WTC11 (cell line): ENCODE data around the gene GABRA4. TPM values are rescaled to one million over a fixed set of nuclear protein-coding genes. Genes with fewer than 3 reads are reported as not detected.

Experiments used
- ATAC-seq: fragments of 200-7000 bp; cut with Tn5 transposase; 2 replicates; pipeline ENCODE4 v1.10.0; 2021; ENCODE audit warnings: mild to moderate bottlenecking, moderate library complexity
- CTCF ChIA-PET: fragments of 300-600 bp; sonication (Branson Sonifier 250); formaldehyde crosslinking; loops from one replicate; lab custom pipeline; 2021; ENCODE audit warnings: antibody characterized with exemption; lab: Charles Lee
- POLR2A ChIA-PET: fragments of 350-600 bp; sonication (Branson Sonifier 250); formaldehyde crosslinking; loops from one replicate; lab custom pipeline; 2021; ENCODE audit warnings: antibody characterized with exemption; lab: Charles Lee
- DNase-seq: peaks from one replicate; pipeline ENCODE4 v3.0.0; 2021; ENCODE audit warnings: low spot score
- H3K27ac Mint-ChIP-seq: 2 replicates; pipeline ENCODE4 v1.8.0; 2021; ENCODE audit warnings: mixed read lengths
- H3K27me3 Mint-ChIP-seq: 2 replicates; pipeline ENCODE4 v1.8.0; 2021; ENCODE audit warnings: low read depth, mild to moderate bottlenecking, moderate library complexity, mixed read lengths
- H3K36me3 Mint-ChIP-seq: 2 replicates; pipeline ENCODE4 v1.8.0; 2021; ENCODE audit warnings: mixed read lengths
- H3K4me1 Mint-ChIP-seq: 2 replicates; pipeline ENCODE4 v1.8.0; 2022; ENCODE audit warnings: mixed read lengths
- H3K4me3 Mint-ChIP-seq: 2 replicates; pipeline ENCODE4 v1.8.0; 2021; ENCODE audit warnings: mild to moderate bottlenecking, moderate library complexity, mixed read lengths
- H3K9me3 Mint-ChIP-seq: 2 replicates; pipeline ENCODE4 v1.8.0; 2021; ENCODE audit warnings: mixed read lengths
- ARID4B ChIP-seq: sonication (generic); formaldehyde crosslinking; IDR thresholded peaks from 2 replicates; pipeline ENCODE4 v1.8.0; 2023; ENCODE audit warnings: missing genetic modification reagents, mild to moderate bottlenecking, borderline replicate concordance
- CREB1 ChIP-seq: sonication (generic); formaldehyde crosslinking; IDR thresholded peaks from 2 replicates; pipeline ENCODE4 v1.8.0; 2023; ENCODE audit warnings: mild to moderate bottlenecking, missing genetic modification reagents
- EMX1 ChIP-seq: fragments of 250-450 bp; sonication (Bioruptor Pico); IDR thresholded peaks from 2 replicates; pipeline ENCODE4 v1.8.0; 2021; ENCODE audit warnings: mild to moderate bottlenecking
- ERG ChIP-seq: fragments of 250-450 bp; sonication (Bioruptor Pico); IDR thresholded peaks from 2 replicates; pipeline ENCODE4 v1.8.0; 2021; ENCODE audit warnings: mild to moderate bottlenecking
- GTF2I ChIP-seq: fragments of 250-450 bp; sonication (Bioruptor Pico); conservative IDR thresholded peaks from 2 replicates; pipeline ENCODE4 v1.4.0; 2021; ENCODE audit warnings: mild to moderate bottlenecking
- JAZF1 ChIP-seq: fragments of 250-450 bp; sonication (Bioruptor Pico); IDR thresholded peaks from 2 replicates; pipeline ENCODE4 v1.9.0; 2021; ENCODE audit warnings: moderate library complexity, mild to moderate bottlenecking, inconsistent platforms
- MXD4 ChIP-seq: fragments of 250-450 bp; sonication (Bioruptor Pico); IDR thresholded peaks from 2 replicates; pipeline ENCODE4 v1.8.0; 2021; ENCODE audit warnings: mild to moderate bottlenecking, moderate library complexity, borderline replicate concordance
- NFE2L1 ChIP-seq: sonication (generic); formaldehyde crosslinking; IDR thresholded peaks from 2 replicates; pipeline ENCODE4 v1.8.1; 2023; ENCODE audit warnings: missing genetic modification reagents
- NFYB ChIP-seq: sonication (generic); formaldehyde crosslinking; conservative IDR thresholded peaks from 2 replicates; pipeline ENCODE4 v1.8.0; 2022; ENCODE audit warnings: low read depth, missing genetic modification reagents
- PREB ChIP-seq: sonication (generic); formaldehyde crosslinking; IDR thresholded peaks from 2 replicates; pipeline ENCODE4 v1.8.1; 2022; ENCODE audit warnings: mild to moderate bottlenecking, missing genetic modification reagents, moderate library complexity, borderline replicate concordance
- TEAD4 ChIP-seq: sonication (generic); formaldehyde crosslinking; IDR thresholded peaks from 2 replicates; pipeline ENCODE4 v1.8.0; 2022; ENCODE audit warnings: mild to moderate bottlenecking, missing genetic modification reagents
- ZMAT4 ChIP-seq: fragments of 250-450 bp; sonication (Bioruptor Pico); IDR thresholded peaks from 2 replicates; pipeline ENCODE4 v1.9.0; 2021; ENCODE audit warnings: mild to moderate bottlenecking
- ZNF121 ChIP-seq: sonication (generic); formaldehyde crosslinking; IDR thresholded peaks from 2 replicates; pipeline ENCODE4 v1.8.0; 2023; ENCODE audit warnings: missing genetic modification reagents
- ZNF219 ChIP-seq: sonication (generic); formaldehyde crosslinking; IDR thresholded peaks from 2 replicates; pipeline ENCODE4 v1.8.0; 2023; ENCODE audit warnings: missing genetic modification reagents, mild to moderate bottlenecking, borderline replicate concordance
- ZNF232 ChIP-seq: sonication (generic); formaldehyde crosslinking; IDR thresholded peaks from 2 replicates; pipeline ENCODE4 v1.8.0; 2022; ENCODE audit warnings: mild to moderate bottlenecking, missing genetic modification reagents
- total RNA-seq: library from RNA; stranded (reverse); gene quantifications from 3 replicates; pipeline ENCODE4 v1.2.3, GENCODE V29; 2021
- TF ChIP-seq, protein P1 (sequence below): sonication (generic); formaldehyde crosslinking; IDR thresholded peaks from 2 replicates; pipeline ENCODE4 v1.8.1; 2023; ENCODE audit warnings: mild to moderate bottlenecking, moderate library complexity, missing genetic modification reagents
- TF ChIP-seq, protein P2 (sequence below): sonication (generic); formaldehyde crosslinking; IDR thresholded peaks from 2 replicates; pipeline ENCODE4 v1.8.0; 2022; ENCODE audit warnings: missing genetic modification reagents
- TF ChIP-seq, protein P3 (sequence below): sonication (generic); formaldehyde crosslinking; IDR thresholded peaks from 2 replicates; pipeline ENCODE4 v1.8.0; 2022; ENCODE audit warnings: mild to moderate bottlenecking, missing genetic modification reagents
- TF ChIP-seq, protein P4 (sequence below): sonication (generic); formaldehyde crosslinking; IDR thresholded peaks from 2 replicates; pipeline ENCODE4 v1.8.1; 2023; ENCODE audit warnings: mild to moderate bottlenecking, missing genetic modification reagents, moderate library complexity

Gene GABRA4
- total RNA-seq, 1 experiment from 2014 or later: 0.20 TPM

DNA sequence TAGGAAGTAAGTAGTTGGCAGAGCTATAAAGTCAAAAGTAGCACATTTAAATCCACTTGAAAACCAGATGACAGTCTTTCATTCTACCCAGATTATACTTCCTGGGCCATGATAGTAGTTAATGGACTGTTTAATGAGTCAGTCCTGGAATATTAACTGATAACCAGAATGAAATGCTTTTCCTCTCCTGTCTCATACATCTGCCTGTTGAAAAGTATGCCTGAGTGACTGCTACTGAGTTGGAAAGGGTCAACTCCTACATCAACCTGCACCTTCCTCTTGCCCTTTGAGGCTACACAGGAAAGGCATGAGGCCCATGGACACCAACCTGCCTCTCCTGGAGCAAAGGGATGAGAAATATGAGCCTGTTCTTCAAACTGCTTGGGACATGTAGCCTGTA is 48.3 kb downstream of the GABRA4 start:
- TF ChIP-seq TEAD4 (CRISPR knock-in tag) (no peak), GTF2I (no peak), ZNF232 (CRISPR knock-in tag) (no peak), ZNF219 (CRISPR knock-in tag) (no peak), ZNF121 (CRISPR knock-in tag) (no peak), JAZF1 (no peak)
- TF ChIP-seq, protein P1, sequence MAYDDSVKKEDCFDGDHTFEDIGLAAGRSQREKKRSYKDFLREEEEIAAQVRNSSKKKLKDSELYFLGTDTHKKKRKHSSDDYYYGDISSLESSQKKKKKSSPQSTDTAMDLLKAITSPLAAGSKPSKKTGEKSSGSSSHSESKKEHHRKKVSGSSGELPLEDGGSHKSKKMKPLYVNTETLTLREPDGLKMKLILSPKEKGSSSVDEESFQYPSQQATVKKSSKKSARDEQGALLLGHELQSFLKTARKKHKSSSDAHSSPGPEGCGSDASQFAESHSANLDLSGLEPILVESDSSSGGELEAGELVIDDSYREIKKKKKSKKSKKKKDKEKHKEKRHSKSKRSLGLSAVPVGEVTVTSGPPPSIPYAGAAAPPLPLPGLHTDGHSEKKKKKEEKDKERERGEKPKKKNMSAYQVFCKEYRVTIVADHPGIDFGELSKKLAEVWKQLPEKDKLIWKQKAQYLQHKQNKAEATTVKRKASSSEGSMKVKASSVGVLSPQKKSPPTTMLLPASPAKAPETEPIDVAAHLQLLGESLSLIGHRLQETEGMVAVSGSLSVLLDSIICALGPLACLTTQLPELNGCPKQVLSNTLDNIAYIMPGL: no peak
- H3K9me3 Mint-ChIP-seq: no peaks in the 10 kb centered on the region
- no peaks in the 10 kb centered on the region for H3K27me3 Mint-ChIP-seq
- H3K27ac Mint-ChIP-seq: no peak overlapping the region
- ChIA-PET CTCF (no interaction called here), POLR2A (no interaction called here)
- no peak for DNase-seq
- H3K4me3 Mint-ChIP-seq: no peak overlapping the region
- ATAC-seq: no peak
- H3K4me1 Mint-ChIP-seq: no peaks in the 10 kb centered on the region
- H3K36me3 Mint-ChIP-seq: no peaks in the 10 kb centered on the region

- H3K27ac Mint-ChIP-seq: no peak overlapping the region
- H3K4me3 Mint-ChIP-seq: no peak overlapping the region
- H3K36me3 Mint-ChIP-seq: no peaks in the 10 kb centered on the region
- ATAC-seq (no peak), DNase-seq (no peak)
- H3K9me3 Mint-ChIP-seq: no peaks in the 10 kb centered on the region
- H3K27me3 Mint-ChIP-seq: no peaks in the 10 kb centered on the region
- POLR2A ChIA-PET: no interaction called here
- no peaks in the 10 kb centered on the region for H3K4me1 Mint-ChIP-seq
- TF ChIP-seq MXD4 (no peak), ARID4B (CRISPR knock-in tag) (no peak), EMX1 (CRISPR knock-in tag) (no peak), PREB (CRISPR knock-in tag) (no peak), NFYB (CRISPR knock-in tag) (no peak), ERG (CRISPR knock-in tag) (no peak), CREB1 (CRISPR knock-in tag) (no peak), GTF2I (no peak), NFE2L1 (CRISPR knock-in tag) (no peak), ZMAT4 (no peak)
- TF ChIP-seq, protein P2, sequence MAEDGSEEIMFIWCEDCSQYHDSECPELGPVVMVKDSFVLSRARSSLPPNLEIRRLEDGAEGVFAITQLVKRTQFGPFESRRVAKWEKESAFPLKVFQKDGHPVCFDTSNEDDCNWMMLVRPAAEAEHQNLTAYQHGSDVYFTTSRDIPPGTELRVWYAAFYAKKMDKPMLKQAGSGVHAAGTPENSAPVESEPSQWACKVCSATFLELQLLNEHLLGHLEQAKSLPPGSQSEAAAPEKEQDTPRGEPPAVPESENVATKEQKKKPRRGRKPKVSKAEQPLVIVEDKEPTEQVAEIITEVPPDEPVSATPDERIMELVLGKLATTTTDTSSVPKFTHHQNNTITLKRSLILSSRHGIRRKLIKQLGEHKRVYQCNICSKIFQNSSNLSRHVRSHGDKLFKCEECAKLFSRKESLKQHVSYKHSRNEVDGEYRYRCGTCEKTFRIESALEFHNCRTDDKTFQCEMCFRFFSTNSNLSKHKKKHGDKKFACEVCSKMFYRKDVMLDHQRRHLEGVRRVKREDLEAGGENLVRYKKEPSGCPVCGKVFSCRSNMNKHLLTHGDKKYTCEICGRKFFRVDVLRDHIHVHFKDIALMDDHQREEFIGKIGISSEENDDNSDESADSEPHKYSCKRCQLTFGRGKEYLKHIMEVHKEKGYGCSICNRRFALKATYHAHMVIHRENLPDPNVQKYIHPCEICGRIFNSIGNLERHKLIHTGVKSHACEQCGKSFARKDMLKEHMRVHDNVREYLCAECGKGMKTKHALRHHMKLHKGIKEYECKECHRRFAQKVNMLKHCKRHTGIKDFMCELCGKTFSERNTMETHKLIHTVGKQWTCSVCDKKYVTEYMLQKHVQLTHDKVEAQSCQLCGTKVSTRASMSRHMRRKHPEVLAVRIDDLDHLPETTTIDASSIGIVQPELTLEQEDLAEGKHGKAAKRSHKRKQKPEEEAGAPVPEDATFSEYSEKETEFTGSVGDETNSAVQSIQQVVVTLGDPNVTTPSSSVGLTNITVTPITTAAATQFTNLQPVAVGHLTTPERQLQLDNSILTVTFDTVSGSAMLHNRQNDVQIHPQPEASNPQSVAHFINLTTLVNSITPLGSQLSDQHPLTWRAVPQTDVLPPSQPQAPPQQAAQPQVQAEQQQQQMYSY: no peak
- TF ChIP-seq, protein P3, sequence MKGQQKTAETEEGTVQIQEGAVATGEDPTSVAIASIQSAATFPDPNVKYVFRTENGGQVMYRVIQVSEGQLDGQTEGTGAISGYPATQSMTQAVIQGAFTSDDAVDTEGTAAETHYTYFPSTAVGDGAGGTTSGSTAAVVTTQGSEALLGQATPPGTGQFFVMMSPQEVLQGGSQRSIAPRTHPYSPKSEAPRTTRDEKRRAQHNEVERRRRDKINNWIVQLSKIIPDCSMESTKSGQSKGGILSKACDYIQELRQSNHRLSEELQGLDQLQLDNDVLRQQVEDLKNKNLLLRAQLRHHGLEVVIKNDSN (CRISPR knock-in tag): no peak
- TF ChIP-seq, protein P4, sequence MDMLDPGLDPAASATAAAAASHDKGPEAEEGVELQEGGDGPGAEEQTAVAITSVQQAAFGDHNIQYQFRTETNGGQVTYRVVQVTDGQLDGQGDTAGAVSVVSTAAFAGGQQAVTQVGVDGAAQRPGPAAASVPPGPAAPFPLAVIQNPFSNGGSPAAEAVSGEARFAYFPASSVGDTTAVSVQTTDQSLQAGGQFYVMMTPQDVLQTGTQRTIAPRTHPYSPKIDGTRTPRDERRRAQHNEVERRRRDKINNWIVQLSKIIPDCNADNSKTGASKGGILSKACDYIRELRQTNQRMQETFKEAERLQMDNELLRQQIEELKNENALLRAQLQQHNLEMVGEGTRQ (CRISPR knock-in tag): no peak
- CTCF ChIA-PET: no interaction called here
Observed at GRCh38 chr4:46944345-46944744, 49.0 kb downstream of the GABRA4 start.
